GM23338 (cell line): Measurements from ENCODE around the gene MED13L. TPM values are rescaled to one million over a fixed set of nuclear protein-coding genes. Genes with fewer than 3 reads are reported as not detected.

Experiments
- ATAC-seq: fragments of 200-7000 bp; cut with Tn5 transposase; 3 replicates; pipeline ENCODE4 v1.9.1; 2020
- DNase-seq: peaks from one replicate; pipeline ENCODE4 v3.0.0-alpha.2; 2015; ENCODE audit warnings: low spot score
- H2AFZ ChIP-seq: fragments of 200-600 bp; sonication (generic); 2 replicates; pipeline ENCODE4 v1.8.0; 2016; ENCODE audit warnings: antibody characterized with exemption, mild to moderate bottlenecking, moderate library complexity
- H3F3A ChIP-seq: fragments of 200-600 bp; sonication (generic); replicated peaks from 2 replicates; pipeline ENCODE4 v1.8.0; 2017; ENCODE audit warnings: antibody characterized with exemption, mixed run types, low read depth
- H3K27ac ChIP-seq: fragments of 200-600 bp; sonication (generic); 2 replicates; pipeline ENCODE4 v1.6.1; 2016; ENCODE audit warnings: low read depth
- H3K27me3 ChIP-seq: fragments of 200-600 bp; sonication (generic); 2 replicates; pipeline ENCODE4 v1.8.0; 2016; ENCODE audit warnings: mild to moderate bottlenecking, mixed run types, moderate library complexity; ENCODE audit not compliant: insufficient read depth
- H3K36me3 ChIP-seq: fragments of 200-600 bp; sonication (generic); 2 replicates; pipeline ENCODE4 v1.8.0; 2016; ENCODE audit warnings: mild to moderate bottlenecking; ENCODE audit not compliant: insufficient read depth
- H3K4me1 ChIP-seq: fragments of 200-600 bp; sonication (generic); 2 replicates; pipeline ENCODE4 v1.8.0; 2016; ENCODE audit warnings: mild to moderate bottlenecking, moderate library complexity; ENCODE audit not compliant: insufficient read depth
- H3K4me2 ChIP-seq: fragments of 200-600 bp; sonication (generic); 2 replicates; pipeline ENCODE4 v1.7.1; 2017; ENCODE audit warnings: mixed run types
- H3K4me3 ChIP-seq: fragments of 200-600 bp; sonication (generic); 2 replicates; pipeline ENCODE4 v1.6.1; 2016; ENCODE audit warnings: mixed run types
- H3K79me2 ChIP-seq: fragments of 200-600 bp; sonication (generic); replicated peaks from 2 replicates; pipeline ENCODE4 v1.8.0; 2017; ENCODE audit warnings: mild to moderate bottlenecking; ENCODE audit not compliant: insufficient read depth
- H3K9me2 ChIP-seq: fragments of 200-600 bp; sonication (generic); 2 replicates; pipeline ENCODE4 v1.8.0; 2017; ENCODE audit not compliant: insufficient read depth
- H4K20me1 ChIP-seq: fragments of 200-600 bp; sonication (generic); replicated peaks from 2 replicates; pipeline ENCODE4 v1.8.0; 2017; ENCODE audit warnings: mild to moderate bottlenecking; ENCODE audit not compliant: insufficient read depth
- H3K27ac Mint-ChIP-seq: 2 replicates; pipeline ENCODE4 v1.8.0; 2020; ENCODE audit warnings: inconsistent platforms, mild to moderate bottlenecking, moderate library complexity, mixed read lengths
- H3K27me3 Mint-ChIP-seq: 3 replicates; pipeline ENCODE4 v1.8.0; 2022; ENCODE audit warnings: low read depth, mild to moderate bottlenecking, moderate library complexity, mixed read lengths, inconsistent platforms; ENCODE audit not compliant: insufficient read depth, poor library complexity
- H3K36me3 Mint-ChIP-seq: 3 replicates; pipeline ENCODE4 v1.8.0; 2021; ENCODE audit warnings: low read depth, mild to moderate bottlenecking, inconsistent platforms, moderate library complexity, mixed read lengths
- H3K4me1 Mint-ChIP-seq: 3 replicates; pipeline ENCODE4 v1.8.0; 2020; ENCODE audit warnings: mild to moderate bottlenecking, inconsistent platforms, mixed read lengths
- H3K4me3 Mint-ChIP-seq: 3 replicates; pipeline ENCODE4 v1.8.0; 2021; ENCODE audit warnings: moderate library complexity, mild to moderate bottlenecking, inconsistent platforms, mixed read lengths
- H3K9me3 Mint-ChIP-seq: 3 replicates; pipeline ENCODE4 v1.8.0; 2020; ENCODE audit warnings: moderate library complexity, mild to moderate bottlenecking, inconsistent platforms, mixed read lengths
- STAT1 ChIP-seq: IDR thresholded peaks from one replicate; pipeline ENCODE4 v1.6.1; 2016; ENCODE audit warnings: antibody characterized with exemption; ENCODE audit not compliant: unreplicated experiment
- microRNA counts: library from miRNA; unstranded; fragments of <30 nt; microRNA quantifications from one replicate; lab custom pipeline; 2017
- microRNA-seq: library from miRNA; unstranded; fragments of <30 nt; microRNA quantifications from one replicate; pipeline ENCODE4, GENCODE V29; 2017
- polyA plus RNA-seq: library from polyadenylated mRNA; unstranded; fragments of >200 nt; fragmentation: Nextera tagmentation; extraction: Ambion mirVana; gene quantifications from 2 replicates; pipeline ENCODE4 v1.2.1, GENCODE V29; 2016
- small RNA-seq: library from RNA; depleted of rRNA; stranded (forward); fragments of <200 nt; gene quantifications from one replicate; pipeline ENCODE3, GENCODE V24; 2014; ENCODE audit warnings: low replicate concordance
- total RNA-seq: library from RNA; depleted of rRNA; stranded (reverse); fragments of >200 nt; shearing (Covaris generic); gene quantifications from 2 replicates; pipeline ENCODE4 v1.2.3, GENCODE V29; 2014

The MED13L gene
- total and polyA plus RNA-seq, 2 experiments from 2014 or later: 20.9 to 73.6 TPM

DNA sequence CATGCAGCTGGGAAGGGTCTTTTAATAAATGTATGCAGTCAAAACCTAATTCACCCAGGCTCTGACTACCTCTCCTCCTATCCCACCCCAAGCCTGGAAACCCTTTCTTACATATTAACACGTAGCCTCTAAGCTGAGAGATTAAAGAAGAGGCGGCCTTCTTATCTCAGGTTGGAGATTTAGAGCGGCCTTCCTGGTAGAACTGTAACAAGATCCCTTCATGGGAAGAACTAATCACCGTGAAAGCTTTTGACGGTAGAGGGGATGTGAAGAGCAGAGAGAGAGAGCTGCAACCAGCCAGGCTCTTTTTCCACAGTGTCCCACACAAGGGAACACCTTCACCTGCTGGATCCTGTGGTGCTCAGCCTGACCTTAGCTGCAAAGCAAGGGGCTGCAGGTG is 367.4 kb downstream of the MED13L start:
- TF ChIP-seq STAT1: no peak
- Histone ChIP-seq H2AFZ (no peak overlapping the region), H3K27me3 (no peaks in the 10 kb centered on the region), H3K27ac (no peak overlapping the region), H3K9me2 (no peaks in the 10 kb centered on the region), H3K79me2 (no peaks in the 10 kb centered on the region), H3K4me3 (no peak overlapping the region), H4K20me1 (no peaks in the 10 kb centered on the region), H3K4me1 (no peaks in the 10 kb centered on the region), H3F3A (no peaks in the 10 kb centered on the region), H3K36me3 (no peaks in the 10 kb centered on the region), H3K4me2 (no peak overlapping the region)
- Mint-ChIP-seq H3K9me3 (no peaks in the 10 kb centered on the region), H3K27ac (no peak overlapping the region), H3K4me1 (no peaks in the 10 kb centered on the region), H3K27me3 (peaks cover 2% of the 10 kb centered on the region), H3K4me3 (no peak overlapping the region), H3K36me3 (no peaks in the 10 kb centered on the region)
- ATAC-seq (no peak), DNase-seq (no peak)

MicroRNA genes within 50 kb of the gene (microRNA counts, 767-probe panel; counts per million panel counts)
- not detected for microRNA hsa-miR-620 (lab: Ali Mortazavi, UCI)

Small RNAs within 50 kb of the gene (microRNA-seq; reads per million reads assigned to microRNA genes)
- gene MIR620: not detected

Small RNAs within 50 kb of the gene (small RNA-seq; reads per million reads assigned to genes)
- gene MIR620: not detected
- gene RNU6-1188P: not detected
- not detected for gene SNRPGP18
